GM21737 (cell line): ENCODE measurements around the gene NBAS.
"Not testable (repeated sequence)": the region's sequence is repeated elsewhere in the genome, so short reads cannot be mapped to it uniquely, and the experiment has no call there.

ENCODE experiments used
- ATAC-seq: cut with Tn5 transposase; IDR thresholded peaks from one replicate; pipeline ENCODE4 v1.9.1; 2021; ENCODE audit warnings: mild to moderate bottlenecking, moderate library complexity; ENCODE audit not compliant: unreplicated experiment

NBAS gene

GRCh38 chr2:15325296-15325695, 235.8 kb downstream of the NBAS start:
- no peak for ATAC-seq

GRCh38 chr2:15323227-15323626, 237.9 kb downstream of the NBAS start:
- no peak for ATAC-seq

DNA sequence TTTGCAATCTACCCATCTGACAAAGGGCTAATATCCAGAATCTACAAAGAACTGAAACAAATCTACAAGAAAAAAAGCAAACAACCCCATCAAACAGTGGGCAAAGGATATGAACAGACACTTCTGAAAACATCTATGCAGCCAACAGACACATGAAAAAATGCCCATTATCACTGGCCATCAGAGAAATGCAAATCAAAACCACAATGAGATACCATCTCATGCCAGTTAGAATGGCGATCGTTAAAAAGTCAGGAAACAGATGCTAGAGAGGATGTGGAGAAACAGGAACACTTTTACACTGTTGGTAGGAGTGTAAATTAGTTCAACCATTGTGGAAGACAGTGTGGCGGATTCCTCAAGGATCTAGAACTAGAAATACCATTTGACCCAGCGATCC, 239.7 kb downstream of the NBAS start:
- not testable (repeated sequence) for ATAC-seq

- no peak for ATAC-seq
These were observed 244.7 kb downstream of the NBAS start for GRCh38 chr2:15316370-15316814.

DNA sequence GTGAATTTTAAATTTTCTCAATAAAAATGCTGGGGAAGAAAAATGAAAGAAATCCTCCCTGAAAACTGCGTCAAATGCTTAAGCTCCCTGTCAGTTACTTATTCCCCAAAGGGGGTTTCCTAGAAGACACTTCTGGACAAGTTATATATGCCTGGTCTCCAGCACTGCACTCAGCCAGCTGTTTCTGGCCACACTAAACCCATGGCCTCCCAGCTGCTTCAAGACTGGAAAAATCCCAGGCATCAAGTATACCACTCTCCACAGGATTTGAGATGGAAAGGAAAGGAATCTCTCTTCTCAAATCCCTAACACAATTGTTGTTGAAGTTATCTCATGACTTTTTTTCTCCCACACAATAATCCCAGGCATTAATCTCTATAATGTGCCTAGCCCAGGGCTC, 245.7 kb downstream of the NBAS start:
- no peak for ATAC-seq

- peak; percentile 65 for ATAC-seq
These were observed 247.5 kb downstream of the NBAS start for GRCh38 chr2:15313657-15314056.

- no peak for ATAC-seq
These were observed 249.2 kb downstream of the NBAS start for GRCh38 chr2:15311926-15312325.

GRCh38 chr2:15311201-15311907, 249.8 kb downstream of the NBAS start:
- peak; percentile 63 for ATAC-seq

- no peak for ATAC-seq
These were observed 253.6 kb downstream of the NBAS start for GRCh38 chr2:15307526-15307925.

- no peak for ATAC-seq
These were observed 254.4 kb downstream of the NBAS start for GRCh38 chr2:15306706-15307105.

GRCh38 chr2:15303874-15304273, 257.3 kb downstream of the NBAS start:
- ATAC-seq = no peak

DNA sequence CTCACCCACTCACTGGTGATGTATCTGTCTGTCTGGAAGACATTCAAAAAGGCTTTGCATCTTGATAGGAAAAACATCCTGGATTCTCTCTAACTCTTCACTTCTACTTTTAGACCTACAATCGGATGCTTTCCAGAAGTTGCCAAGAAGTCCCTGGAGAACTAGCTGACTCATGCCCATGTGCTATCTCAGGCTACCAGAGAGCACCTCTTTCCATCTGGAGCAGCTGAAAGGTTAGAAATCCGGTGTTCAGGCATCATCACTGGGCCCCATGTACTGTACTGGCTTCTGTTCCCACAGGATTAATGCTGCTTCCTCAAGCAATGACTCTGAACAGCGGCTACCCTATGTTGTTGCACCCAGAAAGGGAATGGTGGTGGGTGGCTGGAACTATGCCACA, 259.0 kb downstream of the NBAS start:
- ATAC-seq = no peak

DNA sequence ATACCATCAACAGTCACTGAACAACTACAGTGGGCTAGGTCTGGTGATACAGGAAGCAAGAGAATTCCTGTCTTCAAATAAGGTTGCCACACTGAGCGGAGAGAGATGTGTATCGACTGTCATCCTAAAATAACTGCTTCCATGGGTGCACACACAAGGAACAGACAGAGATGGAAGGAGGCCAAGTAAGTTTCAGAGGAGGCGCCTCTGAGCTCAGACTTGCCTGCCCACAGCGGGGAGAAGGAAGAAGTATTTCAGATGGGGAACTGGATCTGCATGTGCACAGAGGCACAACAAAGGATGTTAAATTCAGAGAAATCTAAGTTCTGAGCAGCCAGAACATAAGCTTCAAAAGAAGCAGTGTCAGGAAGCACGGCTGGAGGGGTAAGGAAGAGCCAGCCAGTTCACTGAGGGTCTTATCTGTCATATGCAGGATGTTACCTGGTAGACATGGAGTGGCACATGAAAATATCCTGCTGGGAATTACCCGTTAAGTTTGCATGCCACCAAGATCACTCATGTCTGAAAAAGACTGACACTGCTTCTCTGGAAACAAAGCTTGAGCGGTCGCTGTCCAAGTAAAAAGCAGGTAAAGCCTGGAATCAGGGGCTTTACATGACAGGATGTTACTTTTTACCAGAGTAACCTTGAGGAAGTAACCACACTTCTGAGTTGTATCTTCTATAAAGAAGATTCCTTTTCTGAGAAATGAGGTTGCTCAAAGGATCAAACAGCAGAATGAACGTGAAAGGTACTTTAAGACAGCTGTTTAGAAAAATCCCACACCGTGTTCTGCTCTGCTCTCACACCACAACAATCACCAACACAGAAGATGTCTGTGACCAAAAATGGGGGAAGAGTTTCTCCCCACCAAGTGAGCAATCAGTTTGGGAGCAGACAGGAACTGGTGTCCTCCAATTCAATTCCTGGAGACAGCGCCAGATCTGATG, 260.2 kb downstream of the NBAS start:
- ATAC-seq = no peak

DNA sequence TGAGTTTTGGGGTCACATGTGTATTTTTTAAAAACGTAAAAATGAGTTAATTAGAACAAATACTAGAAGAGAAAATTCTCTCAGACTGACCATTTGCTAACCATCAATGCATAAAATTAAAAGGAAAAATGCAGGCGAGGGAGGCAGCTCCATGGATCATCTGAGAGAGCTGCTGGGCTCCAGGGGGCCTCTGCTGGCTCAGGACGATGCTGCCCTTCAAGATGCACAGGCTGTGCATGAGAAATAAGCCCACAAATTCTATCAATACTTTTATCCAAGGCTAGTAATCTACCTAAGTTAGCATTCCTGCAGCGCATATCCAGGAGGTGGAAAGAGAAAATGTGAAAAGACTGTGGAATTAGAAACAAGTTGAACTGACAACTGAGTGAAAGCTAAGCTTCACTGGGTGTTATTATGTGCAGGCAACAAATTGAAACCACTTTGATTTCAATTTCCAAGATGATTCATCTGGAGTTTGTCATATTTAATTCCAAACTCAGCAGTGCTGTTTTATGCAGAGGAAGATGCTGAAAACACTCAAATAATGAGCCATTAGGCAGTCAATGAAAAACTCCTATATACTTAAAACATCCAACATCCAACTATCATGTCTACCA, 261.1 kb downstream of the NBAS start:
- ATAC-seq = no peak

DNA sequence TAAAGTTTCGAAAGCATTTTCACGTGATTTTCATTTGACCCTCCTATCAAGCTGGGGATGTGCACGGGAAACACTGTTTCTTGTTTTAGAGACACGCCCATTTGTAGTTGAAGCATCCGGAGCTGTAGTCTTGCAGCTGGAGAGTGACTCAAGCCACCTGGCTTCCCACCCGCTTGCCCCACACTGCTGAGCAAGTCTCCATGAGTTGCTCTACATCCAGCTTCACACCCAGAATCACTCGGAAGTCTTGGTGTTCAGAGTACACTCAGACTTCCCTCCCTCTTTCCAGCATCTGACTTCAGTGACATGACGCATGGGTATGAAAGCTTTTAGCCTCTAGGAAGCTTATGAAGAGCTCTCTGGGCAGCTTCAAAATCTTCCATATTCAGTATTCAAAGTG, 262.4 kb downstream of the NBAS start:
- ATAC-seq = no peak

- peak; percentile 91 for ATAC-seq
These were observed 267.7 kb downstream of the NBAS start for GRCh38 chr2:15293262-15293937.

- no peak for ATAC-seq
These were observed 273.5 kb downstream of the NBAS start for GRCh38 chr2:15287447-15288184.

DNA sequence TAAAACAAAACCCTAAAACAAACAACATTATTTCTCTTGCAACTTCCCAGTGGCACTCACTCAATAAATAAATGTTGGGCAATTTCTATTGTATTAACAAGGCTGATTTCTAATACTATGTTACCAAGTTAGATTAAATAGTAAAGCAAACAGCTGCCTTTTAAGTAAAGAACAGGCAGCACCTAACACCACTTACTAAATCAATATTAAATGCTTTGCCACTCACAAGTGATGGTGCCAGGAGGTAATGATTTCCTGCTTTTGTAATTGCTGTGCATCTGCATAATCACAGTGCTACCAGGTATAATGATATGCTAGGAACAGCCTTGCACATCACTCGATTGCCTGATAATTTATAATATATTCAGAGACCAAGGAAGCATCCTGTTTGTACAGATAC, 276.5 kb downstream of the NBAS start:
- no peak for ATAC-seq

DNA sequence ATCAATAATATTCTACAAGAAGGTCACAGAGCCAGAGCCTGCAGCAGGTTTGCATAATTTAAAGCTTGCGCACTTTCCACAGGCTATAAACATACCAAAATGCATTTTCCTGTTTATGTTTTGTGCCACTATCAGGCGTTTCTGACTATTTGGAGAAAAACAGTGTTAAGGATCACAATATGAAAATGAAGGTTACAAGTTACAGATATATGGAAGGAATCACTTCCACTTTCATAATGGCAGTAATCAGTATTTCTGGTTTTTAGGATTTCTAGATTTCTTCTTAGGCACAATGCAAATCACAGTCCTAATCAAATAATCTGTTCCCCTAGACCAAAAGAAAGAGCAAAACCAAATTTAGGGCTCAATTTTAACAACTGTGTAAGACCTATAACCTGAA, 279.5 kb downstream of the NBAS start:
- ATAC-seq = no peak

- no peak for ATAC-seq
These were observed 281.8 kb downstream of the NBAS start for GRCh38 chr2:15279201-15279876.
